ENCODE results near the gene ARMC9. TPM values are rescaled to one million over a fixed set of nuclear protein-coding genes. Genes with fewer than 3 reads are reported as not detected.

The ARMC9 gene
- total RNA-seq = 8.6 and 11.3 TPM in 2 replicates

DNA sequence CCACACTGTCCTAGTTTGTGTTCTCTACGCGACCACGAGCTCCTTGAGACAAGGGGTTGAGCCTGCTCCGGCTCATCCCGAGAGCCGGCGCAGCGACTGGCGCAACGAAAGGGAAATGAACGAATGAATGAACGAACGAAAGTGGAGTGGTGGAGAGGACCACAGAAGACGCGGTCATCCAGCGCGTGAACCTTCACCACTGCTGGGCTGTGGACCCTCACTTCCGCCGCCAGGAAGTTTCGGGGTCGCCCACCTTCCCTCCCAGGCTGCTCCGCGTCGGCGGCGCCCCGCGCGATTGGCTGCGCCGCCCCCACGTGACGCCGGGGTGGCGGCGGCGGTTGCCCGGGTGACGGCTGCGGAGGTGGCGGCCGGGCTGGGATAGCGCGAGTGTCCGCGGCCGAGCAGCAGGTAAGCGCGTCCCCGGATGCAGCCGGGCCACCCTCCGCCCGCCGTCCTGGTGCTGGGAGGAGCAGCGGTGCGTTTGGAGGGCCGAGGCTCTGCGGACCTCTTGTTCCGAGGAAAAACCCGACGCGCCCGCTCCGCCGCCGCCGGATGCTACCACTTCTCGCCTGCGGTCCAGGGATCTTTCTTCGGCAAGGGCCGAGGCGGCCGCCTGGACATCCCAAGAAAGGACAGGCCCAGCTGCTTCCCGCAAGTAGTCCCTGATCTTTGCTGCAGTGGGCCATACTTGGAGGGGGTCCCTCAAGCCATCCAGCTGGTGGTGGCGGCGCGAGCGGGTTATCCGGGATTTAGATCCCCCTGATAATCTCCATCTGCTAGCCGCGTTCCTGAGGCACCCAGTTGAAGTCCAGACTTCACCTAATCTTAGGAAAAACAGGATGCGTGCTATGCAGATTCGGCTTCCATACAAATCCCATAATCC is at the start of gene ARMC9:
Gene ARMC9 (plus strand): TSS at position 341 of the 883 bp plus-strand sequence. CDS start 7,608 bp downstream, outside the sequence.

DNA sequence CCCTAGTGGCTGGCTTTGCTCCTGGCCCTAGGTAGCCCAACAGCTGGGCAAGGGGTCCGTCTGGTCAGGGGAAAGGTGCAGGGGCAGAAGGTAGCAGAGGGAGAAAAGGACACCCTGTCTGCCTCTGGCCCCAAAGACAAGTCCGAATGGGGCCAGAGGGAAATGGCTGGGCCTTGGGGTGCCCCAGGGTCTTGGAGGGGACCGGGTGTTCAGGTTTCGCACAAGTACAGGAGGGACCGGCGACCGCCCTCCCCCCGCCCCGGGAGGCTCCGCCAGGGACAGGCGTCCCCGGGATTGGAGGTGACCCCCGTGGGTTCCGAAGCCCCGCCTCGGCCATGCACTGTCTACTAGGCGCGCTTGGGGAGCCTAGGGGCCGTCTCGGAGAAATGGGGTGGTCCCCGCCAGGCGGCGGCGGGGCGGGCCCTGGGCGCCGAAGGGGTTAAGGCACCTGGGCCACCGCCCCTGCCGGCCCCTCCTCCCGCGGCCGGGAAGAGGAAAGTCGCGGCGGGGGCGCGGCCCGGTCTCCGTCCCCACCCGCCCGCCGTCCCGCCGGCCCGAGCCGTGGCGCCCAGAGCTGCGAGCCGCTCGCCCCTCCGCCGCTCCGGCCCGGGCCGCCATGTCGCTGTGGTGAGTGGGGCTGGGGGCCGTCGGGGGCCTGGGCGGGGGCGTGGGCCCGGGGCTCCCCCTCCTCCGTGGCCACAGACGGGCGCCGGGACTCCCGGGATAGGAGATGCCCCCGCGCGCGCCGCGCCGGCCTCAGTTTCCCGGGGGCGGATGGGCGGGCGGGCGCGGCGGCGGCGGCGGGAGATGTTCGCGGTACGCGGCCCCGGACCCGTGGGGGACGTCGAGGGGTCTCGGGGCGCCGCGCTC is 197.0 kb downstream of the ARMC9 start, which contains the start of gene B3GNT7:
Gene B3GNT7 (plus strand): TSS at position 523 of the 870 bp plus-strand sequence. CDS start 94 bp downstream, at position 617.

Other genes starting within 250 kb of the ARMC9 start
- not detected in 2 replicates for gene SPATA3, start 202.5 kb upstream of the ARMC9 start, total RNA-seq
- gene C2orf72, start 161.1 kb upstream of the ARMC9 start, total RNA-seq = not detected in 2 replicates
- 131 TPM in 2 replicates for gene PSMD1, start 141.8 kb upstream of the ARMC9 start, total RNA-seq
- gene HTR2B, start 73.6 kb upstream of the ARMC9 start, total RNA-seq = 0.07 and 0.64 TPM in 2 replicates
- 1.1 and 1.3 TPM in 2 replicates for gene B3GNT7, start 197.1 kb downstream of the ARMC9 start, total RNA-seq

Measured in mammary microvascular endothelial cell (primary cell).